ENCODE measurements around the gene NR2E1.

The NR2E1 gene

GRCh38 chr6:108168501-108169463, 3.0 kb downstream of the NR2E1 start:
- CTCF ChIA-PET: interaction anchor here (0.7 to 0.8 kb wide), 2 partner anchors 40 to 250 kb away, joined by 3 read pairs; no protein-coding TSS in a partner anchor
- no peaks in the 10 kb centered on the region for H3K9me3 ChIP-seq (ENCODE audit: control insufficient read depth, insufficient read depth, low read depth, low read length)

GRCh38 chr6:108169464-108170331, 3.9 kb downstream of the NR2E1 start:
- no peaks in the 10 kb centered on the region for H3K4me1 ChIP-seq (ENCODE audit: control insufficient read depth, insufficient read depth, low read length)
- ChIA-PET POLR2A (no interaction called here), CTCF (no interaction called here)
- H3K36me3 ChIP-seq (ENCODE audit: control insufficient read depth in 2 of 2, insufficient read depth in 1 of 2, low read length in 2 of 2): no peaks in the 10 kb centered on the region
- TF ChIP-seq AEBP2 (tag by site-specific recombination; IDR thresholded peaks at IDR 0.05; ENCODE audit: borderline replicate concordance): no peak
- no peak for TF ChIP-seq ZNF398 (tag by site-specific recombination; IDR thresholded peaks at IDR 0.05)
- TF ChIP-seq ZNF707 (tag by site-specific recombination; IDR thresholded peaks at IDR 0.05): no peak
- H3K27ac ChIP-seq (ENCODE audit: extremely low read depth, low read depth, low read length): no peak overlapping the region
- H3K4me3 ChIP-seq (ENCODE audit: low read depth, low read length): no peak overlapping the region
- H3K9me3 ChIP-seq (ENCODE audit: control insufficient read depth, insufficient read depth, low read depth, low read length): no peaks in the 10 kb centered on the region

More at GRCh38 chr6:108168501-108169463, 3.0 kb downstream of the NR2E1 start:
- TF ChIP-seq ZNF202 (tag by site-specific recombination; IDR thresholded peaks at IDR 0.05; ENCODE audit: borderline replicate concordance) (peak; percentile 31; the same call in 1 of the 2 replicates), ZNF561 (tag by site-specific recombination; IDR thresholded peaks at IDR 0.05; ENCODE audit: borderline replicate concordance) (no peak)
- Histone ChIP-seq H3K27ac (ENCODE audit: extremely low read depth, low read depth, low read length) (no peak overlapping the region), H3K4me3 (ENCODE audit: low read depth, low read length) (no peak overlapping the region), H3K4me1 (ENCODE audit: control insufficient read depth, insufficient read depth, low read length) (no peaks in the 10 kb centered on the region), H3K36me3 (ENCODE audit: control insufficient read depth in 2 of 2, insufficient read depth in 1 of 2, low read length in 2 of 2) (no peaks in the 10 kb centered on the region)
- POLR2A ChIA-PET: no interaction called here

GRCh38 chr6:108170332-108171290, 4.8 kb downstream of the NR2E1 start:
- ChIA-PET POLR2A (interaction anchor here (0.6 kb wide), 1 partner anchor 27 kb away, joined by 3 read pairs; no protein-coding TSS in a partner anchor), CTCF (interaction anchor here (0.7 kb wide), 1 partner anchor 78 kb away, joined by 3 read pairs; no protein-coding TSS in a partner anchor)
- Histone ChIP-seq H3K4me1 (ENCODE audit: control insufficient read depth, insufficient read depth, low read length) (no peaks in the 10 kb centered on the region), H3K4me3 (ENCODE audit: low read depth, low read length) (no peak overlapping the region), H3K36me3 (ENCODE audit: control insufficient read depth in 2 of 2, insufficient read depth in 1 of 2, low read length in 2 of 2) (no peaks in the 10 kb centered on the region), H3K9me3 (ENCODE audit: control insufficient read depth, insufficient read depth, low read depth, low read length) (no peaks in the 10 kb centered on the region), H3K27ac (ENCODE audit: extremely low read depth, low read depth, low read length) (no peak overlapping the region)
- TF ChIP-seq ZNF362 (tag by site-specific recombination; IDR thresholded peaks at IDR 0.05) (no peak), ZNF639 (tag by site-specific recombination; IDR thresholded peaks at IDR 0.05) (no peak), ZBTB48 (tag by site-specific recombination; IDR thresholded peaks at IDR 0.05) (no peak), ZNF843 (tag by site-specific recombination; IDR thresholded peaks at IDR 0.05) (no peak), KLF7 (tag by site-specific recombination; IDR thresholded peaks at IDR 0.05; ENCODE audit: borderline replicate concordance) (no peak), ZBTB7A (tag by site-specific recombination; IDR thresholded peaks at IDR 0.05; ENCODE audit: low read depth) (no peak), ZNF830 (tag by site-specific recombination; IDR thresholded peaks at IDR 0.05; ENCODE audit: low read depth) (no peak), ZNF610 (tag by site-specific recombination; IDR thresholded peaks at IDR 0.05; ENCODE audit: borderline replicate concordance) (no peak), ZNF184 (tag by site-specific recombination; IDR thresholded peaks at IDR 0.05) (no peak)

All from HEK293 (cell line).